ENCODE results near the gene IZUMO2. TPM values are rescaled to one million over a fixed set of nuclear protein-coding genes. Genes with fewer than 3 reads are reported as not detected.

Gene IZUMO2
- total RNA-seq, 2 experiments from 2014 or later, result not detected

DNA sequence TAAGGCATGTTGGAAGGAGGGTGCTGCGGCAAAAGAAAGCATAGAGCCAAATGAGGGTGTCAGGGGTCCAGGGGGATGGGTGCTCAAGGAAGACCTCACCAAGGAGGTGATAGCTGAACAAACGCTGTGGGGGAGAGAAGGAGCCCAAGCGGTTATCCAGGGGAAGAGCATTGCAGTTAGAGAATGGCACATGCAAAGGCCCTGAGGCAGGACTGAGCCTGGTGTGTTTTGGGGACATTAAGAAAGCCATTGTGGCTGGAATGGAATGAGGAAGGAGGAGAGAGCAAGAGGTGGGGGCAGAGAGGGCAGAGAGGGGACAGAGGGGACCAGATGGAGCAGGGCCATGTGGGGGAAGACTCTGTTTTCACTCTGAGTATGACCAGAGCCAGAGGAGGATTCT, 34.3 kb upstream of the IZUMO2 start:
- no peaks in the 10 kb centered on the region for H3K4me1 Mint-ChIP-seq
- H3K9me3 Mint-ChIP-seq (ENCODE audit: low read depth), result no peaks in the 10 kb centered on the region
- no peaks in the 10 kb centered on the region for H3K36me3 Mint-ChIP-seq
- DNase-seq, result no peak
- no peak for ATAC-seq
- H3K27ac Mint-ChIP-seq, result no peak overlapping the region
- no peak overlapping the region for H3K4me3 Mint-ChIP-seq
- H3K27me3 Mint-ChIP-seq, result peaks cover 6% of the 10 kb centered on the region
- CTCF ChIA-PET, result no interaction called here

DNA sequence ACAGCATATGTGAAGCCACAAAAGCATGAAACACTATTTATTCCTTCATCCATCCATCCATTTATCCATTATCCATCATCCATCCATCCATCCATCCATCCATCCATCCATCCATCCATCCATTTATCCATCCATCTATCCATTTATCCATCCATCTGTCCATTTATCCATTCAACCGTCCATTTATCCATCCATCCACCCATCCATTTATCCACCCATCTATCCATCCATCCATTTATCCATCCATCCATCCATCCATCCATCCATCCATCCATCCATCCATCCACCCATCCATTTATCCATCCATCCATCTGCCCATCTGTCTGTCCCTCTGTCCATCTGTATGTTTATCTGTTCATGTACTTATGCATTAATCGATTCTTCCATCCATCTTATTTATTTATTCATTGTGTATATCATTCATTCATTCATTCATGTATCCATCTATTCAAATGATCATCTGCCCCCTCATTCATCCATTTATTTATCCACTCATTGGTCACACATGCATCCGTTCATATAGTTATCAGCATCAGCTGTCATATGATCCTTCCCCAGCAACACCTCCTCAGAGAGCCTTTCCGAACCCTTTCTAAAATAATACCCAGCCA, 33.3 kb upstream of the IZUMO2 start:
- no peak overlapping the region for H3K27ac Mint-ChIP-seq
- H3K27me3 Mint-ChIP-seq, result no peaks in the 10 kb centered on the region
- H3K4me1 Mint-ChIP-seq, result no peaks in the 10 kb centered on the region
- H3K4me3 Mint-ChIP-seq, result no peak overlapping the region
- ATAC-seq, result no peak
- CTCF ChIA-PET, result no interaction called here
- no peak for DNase-seq
- no peaks in the 10 kb centered on the region for H3K36me3 Mint-ChIP-seq
- no peaks in the 10 kb centered on the region for H3K9me3 Mint-ChIP-seq (ENCODE audit: low read depth)

DNA sequence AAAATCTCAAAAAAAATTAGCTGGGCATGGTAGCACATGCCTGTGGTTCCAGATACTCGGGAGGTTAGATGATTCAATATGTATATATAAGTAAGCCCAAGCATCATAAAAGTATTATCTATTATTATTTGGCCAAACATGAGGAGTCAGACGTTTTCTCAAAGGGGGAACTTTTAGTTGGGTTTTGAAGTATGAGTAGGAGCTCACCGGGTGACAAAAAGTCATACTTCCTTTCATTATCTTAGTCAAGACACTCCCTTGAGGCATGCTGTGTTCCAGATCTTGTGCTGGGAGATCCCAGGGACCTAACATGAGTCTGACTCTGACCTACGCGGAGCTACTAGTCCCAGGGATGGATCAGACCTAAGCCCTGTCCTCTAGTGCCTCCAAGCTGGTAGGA, 32.1 kb upstream of the IZUMO2 start:
- DNase-seq (no peak), ATAC-seq (no peak)
- Mint-ChIP-seq H3K36me3 (no peaks in the 10 kb centered on the region), H3K4me1 (no peaks in the 10 kb centered on the region), H3K27me3 (no peaks in the 10 kb centered on the region), H3K9me3 (ENCODE audit: low read depth) (no peaks in the 10 kb centered on the region), H3K27ac (no peak overlapping the region), H3K4me3 (no peak overlapping the region)
- CTCF ChIA-PET, result no interaction called here

DNA sequence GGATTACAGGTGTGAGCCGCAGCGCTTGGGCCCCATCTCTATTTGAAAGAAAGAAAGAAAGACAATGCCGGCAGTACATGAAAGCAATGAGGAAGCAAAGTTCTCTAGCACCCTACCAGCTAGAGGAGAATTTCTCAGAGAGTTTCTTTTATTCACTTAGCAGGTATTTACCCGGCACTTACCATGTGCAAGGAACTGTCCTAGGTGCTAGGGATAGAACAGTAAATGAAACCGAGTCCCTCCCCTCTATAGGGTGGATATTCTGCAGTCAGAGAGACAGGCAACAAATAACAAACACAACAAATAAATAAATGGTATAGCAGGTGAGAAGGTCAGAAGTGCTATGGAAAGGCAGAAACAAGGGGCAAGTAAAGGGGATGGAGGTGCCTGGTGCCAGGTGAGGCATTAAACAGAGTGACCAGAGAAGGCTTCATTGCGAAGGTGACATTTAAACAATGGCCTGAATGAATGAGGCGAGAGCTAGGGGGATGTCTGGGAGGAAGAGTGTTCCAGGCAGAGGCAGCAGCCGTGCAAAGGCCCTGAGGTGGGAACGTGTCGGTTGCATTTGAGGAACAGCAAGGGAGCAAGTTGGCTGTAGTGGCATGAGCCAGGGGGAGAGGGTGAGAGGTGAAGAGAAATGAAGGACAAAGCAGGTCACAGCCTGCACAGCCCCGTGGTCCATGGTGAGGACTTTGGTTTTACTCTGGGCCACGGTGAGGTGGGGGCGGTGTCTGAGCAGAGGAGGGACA, 29.6 kb upstream of the IZUMO2 start:
- Mint-ChIP-seq H3K36me3 (no peaks in the 10 kb centered on the region), H3K27me3 (no peaks in the 10 kb centered on the region), H3K27ac (no peak overlapping the region), H3K4me3 (no peak overlapping the region), H3K4me1 (no peaks in the 10 kb centered on the region), H3K9me3 (ENCODE audit: low read depth) (no peaks in the 10 kb centered on the region)
- CTCF ChIA-PET, result no interaction called here
- ATAC-seq, result no peak
- DNase-seq, result no peak

DNA sequence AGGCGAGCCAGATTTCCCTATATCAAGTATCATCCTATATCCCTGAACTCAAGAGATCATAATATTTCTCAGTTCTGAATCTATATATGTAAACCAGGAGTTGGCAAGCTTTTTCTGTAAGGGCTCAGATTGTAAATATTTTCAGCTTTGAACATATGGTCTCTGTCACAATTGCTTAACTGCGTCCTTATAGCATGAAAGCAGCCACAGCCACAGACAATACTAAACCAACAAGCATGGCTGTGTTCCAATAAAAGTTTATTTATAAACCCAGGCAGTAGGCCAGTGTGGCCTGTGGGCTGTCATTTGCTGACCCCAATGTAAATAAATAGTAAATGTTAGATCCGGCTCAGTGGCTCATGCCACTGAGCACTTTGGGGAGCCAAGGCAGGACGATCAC, 28.1 kb upstream of the IZUMO2 start:
- ATAC-seq, result no peak
- CTCF ChIA-PET, result no interaction called here
- H3K4me3 Mint-ChIP-seq, result no peak overlapping the region
- no peak overlapping the region for H3K27ac Mint-ChIP-seq
- H3K27me3 Mint-ChIP-seq, result no peaks in the 10 kb centered on the region
- no peaks in the 10 kb centered on the region for H3K4me1 Mint-ChIP-seq
- no peak for DNase-seq
- no peaks in the 10 kb centered on the region for H3K36me3 Mint-ChIP-seq
- H3K9me3 Mint-ChIP-seq (ENCODE audit: low read depth), result no peaks in the 10 kb centered on the region

DNA sequence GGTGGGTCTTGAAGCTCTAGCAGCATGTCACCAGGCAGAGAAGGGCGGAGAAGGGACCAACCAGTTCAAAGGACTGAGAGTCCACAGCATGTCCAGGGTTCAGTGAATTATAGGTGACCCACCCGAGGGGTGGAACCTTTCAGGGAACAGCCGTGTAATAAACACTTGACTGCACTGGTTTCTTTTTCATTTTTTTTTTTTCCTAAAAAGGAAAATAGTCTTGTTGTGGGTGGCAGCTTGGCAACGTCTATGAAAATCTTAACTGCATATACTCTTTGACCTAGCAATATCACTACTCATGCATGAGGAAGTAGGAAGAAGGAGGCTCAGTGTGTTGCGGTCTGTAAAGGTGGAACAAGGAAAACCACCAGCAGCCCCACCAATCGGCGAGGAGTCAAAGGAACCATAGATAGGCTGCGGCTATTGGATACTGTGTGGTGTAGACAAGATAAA, 27.4 kb upstream of the IZUMO2 start:
- Mint-ChIP-seq H3K36me3 (no peaks in the 10 kb centered on the region), H3K27me3 (no peaks in the 10 kb centered on the region), H3K27ac (no peak overlapping the region), H3K9me3 (ENCODE audit: low read depth) (no peaks in the 10 kb centered on the region), H3K4me3 (no peak overlapping the region), H3K4me1 (no peaks in the 10 kb centered on the region)
- no peak for ATAC-seq
- no peak for DNase-seq
- CTCF ChIA-PET, result no interaction called here

DNA sequence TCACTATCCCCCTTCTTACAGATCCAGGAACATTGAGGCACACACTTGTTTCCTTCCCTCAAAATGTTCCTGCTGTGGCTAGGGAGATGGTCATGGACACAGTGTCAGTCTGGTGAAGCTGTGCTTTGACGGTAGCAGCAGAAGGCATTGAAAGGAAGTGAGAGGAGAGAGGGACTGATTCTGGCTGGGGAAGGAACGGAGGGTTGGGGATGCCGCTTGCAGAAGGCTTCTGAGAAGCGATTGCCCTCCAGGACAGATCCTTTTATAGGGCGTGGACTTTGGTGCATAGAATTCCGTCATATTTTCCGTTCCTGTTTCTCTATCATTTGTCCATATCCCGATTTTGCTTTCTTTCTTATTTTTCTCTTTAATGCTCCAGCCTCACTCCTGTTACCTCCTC, 26.2 kb upstream of the IZUMO2 start:
- H3K27ac Mint-ChIP-seq, result no peak overlapping the region
- H3K4me3 Mint-ChIP-seq, result no peak overlapping the region
- H3K27me3 Mint-ChIP-seq, result no peaks in the 10 kb centered on the region
- H3K9me3 Mint-ChIP-seq (ENCODE audit: low read depth), result no peaks in the 10 kb centered on the region
- no peaks in the 10 kb centered on the region for H3K36me3 Mint-ChIP-seq
- DNase-seq (no peak), ATAC-seq (no peak)
- H3K4me1 Mint-ChIP-seq, result no peaks in the 10 kb centered on the region
- CTCF ChIA-PET, result no interaction called here

DNA sequence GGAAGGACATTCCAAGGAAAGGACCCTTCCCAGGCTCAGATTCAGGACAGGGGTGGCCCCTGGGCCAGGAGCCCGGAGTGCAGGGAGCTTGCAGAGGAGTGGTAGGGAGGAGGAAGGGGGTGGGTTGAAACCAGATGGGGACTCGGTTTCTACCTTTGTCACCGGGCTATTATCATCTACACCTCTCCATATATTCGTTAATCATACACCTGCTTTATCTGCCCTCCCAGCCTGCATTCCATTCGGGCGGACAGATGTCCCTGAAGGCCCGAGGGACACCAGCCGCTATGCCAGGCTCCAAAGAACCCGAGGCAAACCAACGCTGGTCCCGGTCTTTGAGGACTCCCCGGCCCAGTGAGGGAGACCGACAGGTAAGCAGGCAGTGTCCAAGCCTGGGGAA, 24.9 kb upstream of the IZUMO2 start:
- Mint-ChIP-seq H3K27ac (no peak overlapping the region), H3K4me1 (no peaks in the 10 kb centered on the region), H3K9me3 (ENCODE audit: low read depth) (no peaks in the 10 kb centered on the region), H3K36me3 (no peaks in the 10 kb centered on the region), H3K27me3 (no peaks in the 10 kb centered on the region), H3K4me3 (no peak overlapping the region)
- ATAC-seq (no peak), DNase-seq (no peak)
- CTCF ChIA-PET, result no interaction called here

DNA sequence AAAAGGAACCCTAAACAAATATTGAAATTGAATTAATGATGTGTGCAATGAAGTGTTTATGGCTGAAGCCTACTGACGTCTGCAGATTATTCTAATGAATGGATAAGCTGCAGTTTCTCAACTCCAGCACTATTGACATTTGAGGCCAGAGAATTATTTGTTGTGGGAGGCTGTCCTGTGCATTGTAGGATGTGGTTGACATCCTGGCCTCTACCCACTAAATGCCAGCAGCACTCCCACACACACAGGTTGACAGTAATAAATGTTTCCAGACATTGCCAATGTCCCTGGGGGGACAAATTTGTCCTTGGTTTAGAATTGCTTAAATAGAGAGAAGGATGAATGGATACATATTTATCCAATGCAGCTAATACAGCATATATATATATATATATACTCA, 21.1 kb upstream of the IZUMO2 start:
- DNase-seq, result no peak
- Mint-ChIP-seq H3K4me1 (no peaks in the 10 kb centered on the region), H3K36me3 (no peaks in the 10 kb centered on the region), H3K27ac (no peak overlapping the region), H3K27me3 (no peaks in the 10 kb centered on the region), H3K9me3 (ENCODE audit: low read depth) (no peaks in the 10 kb centered on the region), H3K4me3 (no peak overlapping the region)
- CTCF ChIA-PET, result interaction anchor here (0.6 to 1.2 kb wide), 2 partner anchors 8 to 23 kb away, joined by 3 read pairs; no protein-coding TSS in a partner anchor
- ATAC-seq, result no peak

DNA sequence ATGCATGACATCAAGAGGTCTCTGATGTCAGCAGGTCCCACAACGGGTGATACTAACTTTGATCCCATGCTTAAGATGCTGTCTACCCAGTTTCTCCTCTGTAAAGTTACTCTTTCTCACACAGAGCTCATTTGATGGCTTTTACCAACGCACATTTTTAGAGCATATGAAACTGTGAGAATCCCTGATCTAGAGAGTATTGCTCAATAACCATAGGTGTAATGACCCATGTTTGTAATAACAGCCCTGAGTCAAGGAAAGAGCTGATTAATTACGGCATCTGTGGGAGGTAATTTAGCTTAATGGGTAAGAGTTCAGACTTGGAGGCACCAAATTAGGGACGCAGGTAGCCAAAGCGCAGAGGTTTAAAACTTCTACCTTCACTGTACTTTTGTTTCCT, 18.0 kb upstream of the IZUMO2 start:
- CTCF ChIA-PET, result no interaction called here
- Mint-ChIP-seq H3K4me1 (peaks cover 2% of the 10 kb centered on the region), H3K27ac (no peak overlapping the region), H3K36me3 (no peaks in the 10 kb centered on the region), H3K27me3 (no peaks in the 10 kb centered on the region), H3K4me3 (no peak overlapping the region), H3K9me3 (ENCODE audit: low read depth) (no peaks in the 10 kb centered on the region)
- DNase-seq (no peak), ATAC-seq (no peak)

DNA sequence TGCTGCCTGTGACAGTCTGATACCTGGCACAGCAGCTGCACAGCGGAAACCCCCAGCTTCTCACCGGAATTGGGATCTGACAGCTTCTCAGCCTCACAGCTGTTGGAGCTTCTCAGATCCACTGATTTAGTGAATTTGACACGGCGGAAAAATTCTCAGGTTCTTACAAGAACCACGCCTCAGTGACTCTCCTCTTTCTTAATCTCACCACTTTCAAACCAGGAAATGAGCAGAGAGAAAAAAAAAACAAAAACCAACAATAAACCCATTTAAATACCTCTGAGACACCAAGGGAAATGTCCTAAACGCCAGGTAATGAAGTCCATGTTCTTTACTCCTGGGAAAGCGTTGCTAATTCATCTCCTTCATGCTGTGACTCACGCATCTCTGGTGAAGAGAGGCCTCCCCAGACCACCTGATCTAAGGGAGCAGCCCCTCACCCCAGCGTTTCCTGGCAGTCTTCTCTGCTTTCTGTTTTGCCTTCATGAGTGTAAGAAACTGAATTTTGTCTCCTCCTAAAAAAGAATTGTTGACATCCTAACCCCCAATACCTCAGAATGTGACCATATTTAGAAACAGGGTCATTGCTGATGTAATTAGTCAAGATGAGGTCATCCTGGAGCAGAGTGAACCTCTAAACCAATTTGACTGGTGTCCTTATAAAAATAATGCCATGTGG, 15.9 kb upstream of the IZUMO2 start:
- no peak overlapping the region for H3K4me3 Mint-ChIP-seq

DNA sequence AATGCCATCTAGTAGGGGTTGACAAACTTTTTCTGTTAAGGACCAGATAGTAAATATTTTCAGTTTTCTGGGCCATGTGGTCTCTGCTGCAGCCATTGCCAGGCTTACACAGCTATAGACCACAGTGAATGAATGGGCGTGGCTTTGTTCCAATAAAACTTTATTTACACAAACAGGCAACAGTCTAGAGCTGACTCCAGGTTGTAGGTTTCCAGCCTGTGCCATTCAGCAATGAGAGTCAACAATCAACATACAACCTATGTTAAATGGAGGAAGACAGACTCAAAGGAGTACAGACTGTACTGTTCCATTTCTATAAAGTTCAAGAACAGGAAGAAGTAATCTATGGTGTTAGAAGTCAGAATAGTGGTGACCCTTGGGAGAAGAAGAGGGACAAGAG, 15.2 kb upstream of the IZUMO2 start:
- peaks cover 4% of the 10 kb centered on the region for H3K4me1 Mint-ChIP-seq
- DNase-seq (no peak), ATAC-seq (no peak)
- H3K36me3 Mint-ChIP-seq, result no peaks in the 10 kb centered on the region
- H3K27ac Mint-ChIP-seq, result no peak overlapping the region
- H3K27me3 Mint-ChIP-seq, result no peaks in the 10 kb centered on the region
- H3K9me3 Mint-ChIP-seq (ENCODE audit: low read depth), result peaks cover 4% of the 10 kb centered on the region
- H3K4me3 Mint-ChIP-seq, result no peak overlapping the region
- CTCF ChIA-PET, result no interaction called here

More for the DNA sequence above, 15.9 kb upstream of the IZUMO2 start:
- Mint-ChIP-seq H3K4me1 (peaks cover 2% of the 10 kb centered on the region), H3K27me3 (no peaks in the 10 kb centered on the region), H3K27ac (no peak overlapping the region), H3K9me3 (ENCODE audit: low read depth) (peaks cover 4% of the 10 kb centered on the region), H3K36me3 (no peaks in the 10 kb centered on the region)
- no peak for ATAC-seq
- CTCF ChIA-PET, result no interaction called here
- no peak for DNase-seq

DNA sequence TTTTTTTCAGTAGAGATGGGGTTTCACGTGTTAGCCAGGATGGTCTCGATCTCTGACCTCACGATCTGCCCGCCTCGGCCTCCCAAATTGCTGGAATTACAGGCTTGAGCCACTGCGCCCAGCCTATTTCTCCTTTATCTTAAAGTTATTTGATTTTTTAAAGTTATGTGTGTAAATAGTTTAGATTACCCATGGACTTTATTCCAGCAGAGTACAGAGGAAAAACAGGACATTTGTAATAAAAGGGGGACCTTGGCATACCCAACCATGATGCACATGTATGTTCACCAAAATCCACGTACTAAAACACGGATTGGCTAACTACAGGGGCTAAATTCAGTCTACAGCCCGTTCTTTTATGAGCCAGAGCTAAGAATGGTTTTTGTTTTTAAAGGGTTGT, 13.7 kb upstream of the IZUMO2 start:
- Mint-ChIP-seq H3K27me3 (no peaks in the 10 kb centered on the region), H3K27ac (no peak overlapping the region), H3K36me3 (no peaks in the 10 kb centered on the region), H3K4me3 (no peak overlapping the region), H3K4me1 (peaks cover 7% of the 10 kb centered on the region), H3K9me3 (ENCODE audit: low read depth) (peaks cover 4% of the 10 kb centered on the region)
- ATAC-seq (no peak), DNase-seq (no peak)
- CTCF ChIA-PET, result interaction anchor here (0.6 kb wide), 1 partner anchor 8 kb away, joined by 3 read pairs; no protein-coding TSS in a partner anchor

DNA sequence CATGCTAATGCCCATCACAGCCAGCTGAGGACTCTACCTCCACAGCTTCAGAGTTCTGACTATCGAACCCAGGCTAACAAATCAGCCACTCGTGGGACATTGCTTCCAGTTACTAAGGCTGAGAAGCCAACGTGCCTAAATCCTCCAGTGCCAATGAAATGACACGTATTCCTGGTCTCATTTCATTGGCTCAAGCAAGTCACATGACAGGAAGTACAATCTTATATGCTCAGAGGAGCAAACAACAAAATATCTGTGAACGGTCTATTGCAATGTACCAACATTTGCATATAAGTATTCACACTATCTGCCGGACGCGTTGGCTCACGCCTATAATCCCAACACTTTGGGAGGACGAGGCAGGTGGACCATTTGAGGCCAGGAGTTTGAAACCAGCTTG, 12.8 kb upstream of the IZUMO2 start:
- H3K36me3 Mint-ChIP-seq, result no peaks in the 10 kb centered on the region
- ATAC-seq (no peak), DNase-seq (no peak)
- H3K4me3 Mint-ChIP-seq, result no peak overlapping the region
- H3K27me3 Mint-ChIP-seq, result no peaks in the 10 kb centered on the region
- CTCF ChIA-PET, result interaction anchor here (0.6 kb wide), 1 partner anchor 9 kb away, joined by 3 read pairs; no protein-coding TSS in a partner anchor
- no peak overlapping the region for H3K27ac Mint-ChIP-seq
- H3K4me1 Mint-ChIP-seq, result peaks cover 7% of the 10 kb centered on the region
- peaks cover 4% of the 10 kb centered on the region for H3K9me3 Mint-ChIP-seq (ENCODE audit: low read depth)

Data from activated CD8-positive, alpha-beta memory T cell treated with anti-CD3 and anti-CD28 coated beads, Interleukin-2, amount 10 ng/mL, durations not matched to agents 7 days and 5 days (primary cell).